HG03139 (cell line): Measurements from ENCODE around the gene SSNA1.

Experiments used
- ATAC-seq: cut with Tn5 transposase; IDR thresholded peaks from one replicate; pipeline ENCODE4 v1.9.1; 2021; ENCODE audit not compliant: unreplicated experiment

SSNA1 gene

GRCh38 chr9:137188490-137189296 is at the start of gene SSNA1, which contains the start of gene ANAPC2:
SSNA1 (plus strand) TSS chr9:137188676; CDS start chr9:137188727, 51 bp downstream.
ANAPC2 (minus strand) TSS chr9:137188560; CDS start chr9:137188532, 28 bp downstream.
- peak; percentile 65 for ATAC-seq

GRCh38 chr9:137138722-137139467 is 49.6 kb upstream of the SSNA1 start, which contains the start of gene GRIN1:
GRIN1 (plus strand) TSS chr9:137139154; CDS start chr9:137139487, 333 bp downstream.
- no peak for ATAC-seq

GRCh38 chr9:137139468-137140150 is 48.9 kb upstream of the SSNA1 start:
- ATAC-seq: no peak

GRCh38 chr9:137140151-137141012 is 48.1 kb upstream of the SSNA1 start:
- no peak for ATAC-seq

GRCh38 chr9:137141050-137141810 is 47.2 kb upstream of the SSNA1 start:
- ATAC-seq: no peak

GRCh38 chr9:137141976-137142936 is 46.2 kb upstream of the SSNA1 start:
- no peak for ATAC-seq

GRCh38 chr9:137143459-137143858 is 45.0 kb upstream of the SSNA1 start:
- ATAC-seq: no peak

- ATAC-seq: no peak
Observed at GRCh38 chr9:137145731-137146526, 42.5 kb upstream of the SSNA1 start.

- no peak for ATAC-seq
Observed at GRCh38 chr9:137146527-137146918, 42.0 kb upstream of the SSNA1 start.

GRCh38 chr9:137147091-137147792 is 41.2 kb upstream of the SSNA1 start:
- no peak for ATAC-seq

GRCh38 chr9:137147793-137148160 is 40.7 kb upstream of the SSNA1 start:
- ATAC-seq: no peak

GRCh38 chr9:137148242-137148641 is 40.2 kb upstream of the SSNA1 start:
- no peak for ATAC-seq

GRCh38 chr9:137148661-137149060 is 39.8 kb upstream of the SSNA1 start:
- ATAC-seq: no peak

- no peak for ATAC-seq
Observed at GRCh38 chr9:137149363-137149762, 39.1 kb upstream of the SSNA1 start.

GRCh38 chr9:137149942-137150616 is 38.4 kb upstream of the SSNA1 start:
- ATAC-seq: peak; percentile 19

GRCh38 chr9:137150617-137151457 is 37.6 kb upstream of the SSNA1 start:
- peak; percentile 41 for ATAC-seq
